GM19468 (cell line): ENCODE data around the gene KRTAP12-3.
"Not testable (repeated sequence)": the region's sequence is repeated elsewhere in the genome, so short reads cannot be mapped to it uniquely, and the experiment has no call there.

Experiments
- ATAC-seq: cut with Tn5 transposase; IDR thresholded peaks from one replicate; pipeline ENCODE4 v1.9.1; 2021; ENCODE audit warnings: mild to moderate bottlenecking, moderate library complexity, moderate number of reproducible peaks; ENCODE audit not compliant: unreplicated experiment; ENCODE audit errors: extremely low read depth

Gene KRTAP12-3, protein sequence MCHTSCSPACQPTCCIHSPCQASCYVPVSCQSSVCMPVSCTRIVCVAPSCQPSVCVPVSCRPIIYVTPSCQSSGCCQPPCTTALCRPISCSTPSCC

DNA sequence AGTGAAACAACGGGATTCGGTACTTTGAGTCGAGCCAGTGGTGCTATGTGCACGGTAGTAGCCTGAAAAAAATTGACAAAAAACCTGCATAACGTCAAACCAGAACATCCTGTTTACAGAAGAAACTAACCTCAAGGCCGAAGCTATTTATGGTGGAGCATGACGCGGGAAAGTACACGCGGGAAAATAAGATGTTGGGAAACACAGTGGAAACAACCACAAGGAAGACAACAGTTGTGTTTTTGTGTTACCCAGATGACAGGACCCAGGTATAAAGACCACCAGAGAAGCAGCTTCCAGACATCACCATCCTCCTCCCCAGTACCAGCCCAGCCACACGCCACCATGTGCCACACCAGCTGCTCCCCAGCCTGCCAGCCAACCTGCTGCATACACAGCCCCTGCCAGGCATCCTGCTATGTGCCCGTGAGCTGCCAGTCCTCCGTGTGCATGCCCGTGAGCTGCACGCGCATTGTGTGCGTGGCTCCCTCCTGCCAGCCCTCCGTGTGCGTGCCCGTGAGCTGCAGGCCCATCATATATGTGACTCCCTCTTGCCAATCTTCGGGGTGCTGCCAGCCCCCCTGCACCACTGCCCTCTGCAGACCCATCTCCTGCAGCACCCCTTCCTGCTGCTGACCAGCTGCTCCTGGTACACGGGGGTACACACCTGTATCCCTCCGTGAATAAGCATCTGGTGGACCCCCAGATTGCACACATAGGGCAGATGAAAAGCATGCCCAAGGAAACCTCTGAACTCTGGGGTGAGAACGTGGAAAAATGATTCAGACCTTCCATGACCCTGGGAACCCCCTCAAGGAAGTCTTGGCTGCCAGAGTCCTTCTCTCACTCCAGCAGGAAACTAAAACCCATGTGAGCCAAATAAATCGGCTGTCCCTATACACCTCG lies at the start of gene KRTAP12-3:
Gene KRTAP12-3, plus strand, starts transcription at position 298 of the 906 bp plus-strand sequence. Its CDS starts 48 bp downstream, at position 346.
- ATAC-seq: no peak

GRCh38 chr21:44609193-44609592 lies 48.5 kb upstream of the KRTAP12-3 start:
- ATAC-seq: no peak

GRCh38 chr21:44610157-44610843 lies 47.4 kb upstream of the KRTAP12-3 start:
- not testable (repeated sequence) for ATAC-seq

GRCh38 chr21:44611551-44611950 lies 46.2 kb upstream of the KRTAP12-3 start:
- ATAC-seq: no peak

GRCh38 chr21:44612029-44612486 lies 45.7 kb upstream of the KRTAP12-3 start, which contains the start of gene KRTAP10-8:
Gene KRTAP10-8, plus strand, starts transcription at chr21:44612079. Its CDS starts 22 bp downstream, at chr21:44612101.
- ATAC-seq: no peak

- no peak for ATAC-seq
Measured at GRCh38 chr21:44612669-44613229, 45.0 kb upstream of the KRTAP12-3 start.

DNA sequence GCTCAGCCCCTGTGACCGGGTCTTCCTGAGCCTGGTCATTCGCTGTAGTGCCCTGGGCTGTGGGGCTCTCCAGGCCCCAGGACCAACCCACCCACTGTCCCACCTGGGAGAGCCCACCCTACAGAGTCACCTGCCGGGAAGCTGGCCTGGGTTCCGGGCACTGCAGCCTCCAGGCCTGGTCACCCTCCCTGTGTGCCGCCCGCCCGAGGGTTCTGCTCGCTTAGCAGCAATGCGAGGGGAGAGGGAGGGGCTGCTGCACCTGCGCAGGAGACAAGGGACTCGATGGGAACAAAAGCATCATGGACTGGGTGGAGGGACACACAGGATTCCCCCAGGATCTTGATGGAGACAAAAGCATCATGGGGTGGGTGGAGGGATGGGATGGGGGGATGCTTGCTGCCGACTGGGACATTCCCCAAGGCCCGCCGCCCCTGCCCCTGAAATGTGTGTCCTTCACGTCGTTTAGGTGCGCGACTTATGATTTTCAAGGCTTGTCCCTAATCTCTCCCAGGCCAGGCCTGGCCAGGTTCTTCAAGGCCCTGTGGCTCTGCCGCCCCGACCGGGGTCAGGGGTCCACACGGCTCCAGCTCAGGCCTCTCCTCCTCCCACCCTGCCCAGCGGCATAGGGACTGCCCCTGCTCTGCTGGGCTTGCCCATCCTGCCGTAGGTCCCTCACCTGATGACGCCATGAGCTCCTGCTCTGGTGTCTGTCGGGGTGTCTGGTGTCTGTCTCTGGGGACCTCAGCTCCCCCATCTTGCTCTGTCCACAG lies 44.2 kb upstream of the KRTAP12-3 start:
- no peak for ATAC-seq

DNA sequence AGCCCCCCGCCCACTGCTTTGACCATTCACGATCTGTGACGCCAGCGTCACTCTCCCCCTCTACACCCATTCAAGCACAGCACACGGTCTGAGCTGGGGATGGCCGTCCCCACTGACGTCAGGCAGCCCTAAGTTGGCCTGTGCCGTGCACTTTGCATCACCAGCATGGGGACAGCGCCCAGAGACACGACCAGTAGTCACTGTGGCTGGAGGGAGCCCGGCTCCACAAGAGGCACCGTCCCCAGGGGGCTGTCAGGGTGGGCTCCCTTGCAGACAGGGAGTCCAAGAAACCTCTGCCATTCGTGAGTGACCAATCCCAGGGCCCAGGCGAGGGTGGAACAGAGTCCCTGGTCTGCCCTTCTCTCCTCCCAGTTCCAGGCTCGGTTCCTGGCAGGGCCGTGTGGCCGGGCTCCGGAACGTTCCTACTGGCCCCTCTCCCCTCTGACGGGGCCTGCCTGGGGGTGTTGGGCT lies 43.5 kb upstream of the KRTAP12-3 start:
- no peak for ATAC-seq

GRCh38 chr21:44614961-44615391 lies 42.8 kb upstream of the KRTAP12-3 start:
- no peak for ATAC-seq

- no peak for ATAC-seq
Measured at GRCh38 chr21:44615466-44615865, 42.3 kb upstream of the KRTAP12-3 start.

DNA sequence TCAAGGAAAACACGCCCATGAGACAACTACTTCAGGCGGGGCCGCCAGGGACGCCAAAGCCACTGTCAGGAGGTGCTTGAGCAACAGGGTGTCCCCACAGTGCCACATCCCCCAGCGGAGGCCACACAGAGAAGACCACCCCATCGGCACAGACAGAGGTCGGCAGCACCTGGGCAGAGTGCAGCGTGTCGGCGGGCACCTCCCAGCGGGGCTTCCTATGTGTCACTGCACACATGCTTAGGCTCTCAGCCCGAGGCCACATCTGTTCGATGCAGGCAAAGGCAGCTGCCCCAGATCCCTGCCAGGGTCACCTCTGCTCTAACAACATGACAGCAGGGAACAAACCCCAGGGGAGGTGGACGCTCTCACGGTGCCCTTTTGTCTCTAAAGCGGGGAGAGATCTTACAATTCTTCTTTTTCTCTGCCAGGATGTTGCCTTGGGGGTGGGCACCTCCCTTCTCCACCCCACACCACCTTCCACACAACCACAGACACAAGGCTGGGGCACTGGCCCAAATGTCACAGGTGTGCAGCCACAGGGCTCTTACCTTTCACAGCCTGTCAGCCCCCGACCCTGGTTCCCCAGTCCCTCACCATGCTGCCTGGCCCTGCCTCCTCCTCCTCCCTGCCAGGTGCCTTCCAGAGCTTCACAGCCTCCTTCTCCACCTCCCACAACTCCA lies 41.7 kb upstream of the KRTAP12-3 start:
- no peak for ATAC-seq

- ATAC-seq: no peak
Measured at GRCh38 chr21:44616591-44616926, 41.2 kb upstream of the KRTAP12-3 start.

DNA sequence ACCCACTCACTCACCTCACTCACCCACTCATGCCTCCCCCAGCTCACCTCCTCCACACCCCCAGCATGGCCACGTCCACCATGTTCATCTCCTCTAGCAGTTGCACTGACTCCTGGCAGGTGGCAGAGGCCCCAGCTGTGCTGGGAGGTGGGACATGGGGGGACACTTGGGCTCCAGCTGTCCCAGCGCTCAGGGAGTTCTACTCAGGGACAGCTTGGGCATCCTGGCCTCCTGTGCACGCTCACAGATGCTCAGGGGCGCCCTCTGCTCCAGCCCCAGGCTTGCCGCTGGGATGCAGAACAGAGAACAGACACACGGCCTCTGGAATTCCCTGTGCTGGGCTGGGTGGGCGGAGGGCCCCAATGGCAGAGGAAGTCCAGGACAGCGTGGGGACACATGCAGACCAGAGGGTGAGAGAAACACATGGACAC lies 40.6 kb upstream of the KRTAP12-3 start:
- ATAC-seq: no peak

DNA sequence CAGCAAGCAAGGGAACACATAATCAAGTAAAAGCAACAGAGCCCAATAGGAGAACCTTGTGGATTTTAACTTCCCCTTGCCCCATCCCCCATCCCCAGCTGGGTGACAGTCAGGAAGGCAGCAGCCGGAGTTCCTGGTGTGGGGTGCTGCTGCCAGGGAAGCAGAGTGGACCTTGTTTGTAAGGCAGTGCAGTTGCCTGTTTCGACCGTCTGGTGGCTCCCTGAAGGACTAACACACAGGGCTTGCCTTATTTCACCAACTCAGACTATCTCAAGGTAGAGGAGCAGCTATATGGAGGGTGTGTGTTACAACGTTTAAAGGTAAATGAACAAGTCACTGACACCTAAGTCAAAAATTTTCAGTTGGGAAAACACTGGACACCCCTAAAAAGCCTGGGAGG lies 39.2 kb upstream of the KRTAP12-3 start:
- ATAC-seq: no peak

DNA sequence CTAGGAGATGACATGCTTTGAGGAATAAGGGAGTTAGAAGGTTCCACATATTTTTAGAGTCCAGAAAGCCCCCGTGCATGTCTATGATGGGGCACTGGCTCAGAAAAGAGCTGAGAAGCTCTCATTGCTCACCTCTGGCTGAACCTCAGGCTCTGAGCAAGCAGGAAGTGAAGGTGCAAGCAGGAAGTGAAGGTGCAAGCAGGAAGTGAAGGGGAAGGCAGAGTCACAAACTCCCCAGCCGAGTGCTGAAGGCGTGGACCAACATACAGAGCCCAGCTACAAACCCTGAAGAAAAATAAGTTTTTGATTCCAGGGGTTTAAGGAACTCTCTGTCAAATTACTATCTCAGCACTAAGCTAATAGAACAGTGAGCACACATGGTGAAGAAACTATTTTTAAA lies 38.8 kb upstream of the KRTAP12-3 start:
- no peak for ATAC-seq

DNA sequence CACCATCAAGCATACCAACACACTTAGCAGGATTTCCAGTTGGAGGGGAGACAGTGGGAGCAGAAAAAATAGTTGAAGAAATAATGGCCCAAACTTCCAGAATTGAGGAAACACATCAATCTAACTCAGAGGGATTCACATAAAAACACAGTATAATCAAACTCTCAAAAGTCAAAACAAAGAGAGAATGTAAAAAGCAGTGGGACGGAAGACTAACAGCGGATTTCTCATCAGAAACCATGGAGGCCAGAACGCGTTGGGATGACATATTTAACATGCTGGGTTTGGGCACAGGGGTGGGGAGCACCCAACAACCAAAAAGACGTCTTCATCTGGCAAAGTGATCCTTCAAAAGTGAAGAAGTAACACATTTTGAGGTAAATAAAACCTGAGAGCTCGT lies 37.8 kb upstream of the KRTAP12-3 start:
- no peak for ATAC-seq

DNA sequence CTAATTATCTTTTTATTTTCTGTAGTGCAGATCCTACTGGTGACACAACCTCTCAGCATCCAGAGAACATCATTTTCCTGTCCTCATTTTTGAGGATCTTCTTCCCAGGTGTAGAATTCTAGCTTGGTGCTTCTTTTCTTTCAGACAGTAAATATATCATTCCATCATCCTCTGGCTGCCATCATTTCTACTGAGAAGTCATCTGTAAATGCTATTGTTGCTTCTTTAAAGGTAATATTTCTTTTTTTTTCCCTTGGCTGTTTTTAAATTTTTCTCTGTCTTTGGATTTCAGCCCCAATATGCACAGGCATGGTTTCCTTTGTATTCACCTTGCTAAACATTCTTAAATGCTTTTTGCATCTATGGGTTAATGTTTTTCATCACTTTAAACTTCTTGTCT lies 34.2 kb upstream of the KRTAP12-3 start:
- ATAC-seq: no peak

DNA sequence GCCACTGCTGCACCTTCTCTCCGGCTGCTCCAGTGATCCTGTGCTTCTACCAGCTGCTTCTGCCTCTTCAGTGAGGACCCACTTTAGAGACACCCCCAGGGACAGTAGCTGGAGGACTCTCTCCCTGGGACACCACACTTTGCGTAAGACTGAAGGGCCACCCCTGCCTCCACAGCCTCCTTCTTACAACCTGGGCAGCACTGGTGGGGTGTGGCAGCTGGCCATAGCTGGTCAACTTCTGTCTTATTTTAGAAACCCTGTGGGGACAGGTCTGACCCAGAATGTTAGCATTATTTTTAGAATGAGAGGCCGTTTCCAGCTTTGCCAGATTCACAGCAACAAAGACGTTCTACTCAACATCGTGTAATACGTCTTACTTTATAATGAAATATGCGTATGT lies 32.0 kb upstream of the KRTAP12-3 start:
- no peak for ATAC-seq

- ATAC-seq: no peak
Measured at GRCh38 chr21:44626262-44626661, 31.5 kb upstream of the KRTAP12-3 start.
